Measurements from ENCODE around the gene WBP2.
"Not testable (repeated sequence)": the region's sequence is repeated elsewhere in the genome, so short reads cannot be mapped to it uniquely, and the experiment has no call there.

WBP2 gene

DNA sequence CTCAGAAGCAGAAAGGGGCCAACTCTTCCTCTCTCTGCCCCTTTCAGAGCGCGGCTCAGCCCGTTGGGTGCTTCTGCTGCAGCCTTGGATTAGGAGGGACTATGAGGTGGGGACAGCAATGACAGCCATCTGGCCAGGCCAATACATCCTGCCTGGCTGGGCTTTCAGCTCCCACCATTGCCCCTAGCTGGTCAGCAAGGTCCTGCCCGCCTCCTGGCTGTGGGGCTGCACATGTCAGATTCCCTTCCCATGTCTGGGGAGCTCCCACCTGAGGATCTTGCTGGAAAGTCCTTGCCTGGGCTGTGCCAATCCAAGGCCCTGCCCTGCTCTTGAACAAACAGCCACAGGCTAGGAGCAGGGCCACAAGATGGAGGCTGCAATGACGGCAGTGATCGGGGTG lies 33.3 kb upstream of the WBP2 start:
- no peak for DNase-seq

DNA sequence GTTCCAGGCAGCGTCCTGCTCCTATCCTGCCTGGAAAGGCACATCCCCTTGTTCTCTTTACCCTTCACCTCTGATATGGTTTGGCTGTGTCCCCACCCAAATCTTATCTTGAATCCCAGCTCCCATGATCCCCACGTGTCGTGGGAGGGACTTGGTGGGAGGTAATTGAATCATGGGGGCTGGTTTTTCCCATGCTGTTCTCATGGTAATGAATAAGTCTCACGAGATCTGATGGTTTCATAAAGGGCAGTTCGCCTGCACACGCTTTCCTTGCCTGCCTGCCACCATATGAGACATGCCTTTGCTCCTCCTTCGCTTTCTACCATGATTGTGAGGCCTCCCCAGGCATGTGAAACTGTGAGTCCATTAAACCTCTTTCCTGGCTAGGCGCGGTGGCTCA lies 30.7 kb upstream of the WBP2 start:
- DNase-seq, result not testable (repeated sequence)

DNA sequence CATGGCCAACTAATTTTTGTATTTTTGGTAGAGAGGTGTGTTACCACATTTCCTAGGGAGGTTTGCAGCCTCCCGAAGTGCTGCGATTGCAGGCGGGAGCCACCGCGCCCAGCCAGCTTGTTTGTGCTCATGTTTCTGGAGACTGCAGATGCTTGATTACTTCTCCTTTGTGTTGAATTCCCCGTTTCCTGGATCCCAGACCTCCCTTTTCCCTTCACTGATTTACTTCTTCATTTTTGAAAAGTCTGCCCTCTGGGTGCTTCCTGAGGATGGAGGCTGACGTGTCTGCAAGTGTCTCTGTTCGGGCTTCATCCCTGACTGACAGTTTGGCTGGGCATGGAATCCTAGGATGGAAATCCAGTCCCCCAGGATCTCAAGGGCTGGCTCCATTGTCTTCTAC lies 30.3 kb upstream of the WBP2 start:
- no peak for DNase-seq

DNA sequence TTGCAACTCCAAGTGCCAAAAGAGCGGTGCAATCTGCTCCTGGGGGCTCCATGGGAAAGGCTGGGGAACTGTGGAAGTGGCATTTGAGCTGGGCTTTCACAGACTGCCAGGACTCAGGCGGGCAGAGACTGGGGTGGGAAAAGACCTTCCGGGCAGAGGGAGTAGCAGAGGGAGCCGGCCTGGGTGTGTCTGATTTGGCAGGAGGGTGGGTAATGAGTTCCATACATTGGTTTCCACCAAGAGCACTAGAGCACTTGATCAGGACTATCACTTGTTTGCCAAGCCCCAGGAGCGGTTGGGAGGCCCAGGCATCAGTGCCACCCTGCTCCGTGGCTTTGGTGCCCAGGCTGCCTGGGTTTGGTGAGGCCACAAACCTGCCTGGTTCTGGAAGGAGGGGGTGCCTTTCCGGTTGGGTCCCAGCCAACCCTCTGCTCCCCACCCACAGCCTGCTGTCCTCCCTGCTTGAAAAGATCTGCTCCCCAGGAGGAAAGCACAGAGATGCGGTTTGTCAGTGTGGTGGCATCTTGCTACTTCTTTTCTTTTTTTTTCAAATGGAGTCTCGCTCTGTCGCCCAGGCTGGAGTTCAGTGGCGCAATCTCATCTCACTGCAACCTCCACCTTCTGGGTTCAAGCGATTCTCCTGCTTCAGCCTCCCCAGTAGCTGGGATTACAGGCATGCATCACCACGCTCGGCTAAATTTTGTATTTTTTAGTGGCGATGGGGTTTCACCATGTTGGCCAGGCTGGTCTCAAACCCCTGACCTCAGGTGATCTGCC lies 26.7 kb upstream of the WBP2 start:
- DNase-seq, result no peak

DNA sequence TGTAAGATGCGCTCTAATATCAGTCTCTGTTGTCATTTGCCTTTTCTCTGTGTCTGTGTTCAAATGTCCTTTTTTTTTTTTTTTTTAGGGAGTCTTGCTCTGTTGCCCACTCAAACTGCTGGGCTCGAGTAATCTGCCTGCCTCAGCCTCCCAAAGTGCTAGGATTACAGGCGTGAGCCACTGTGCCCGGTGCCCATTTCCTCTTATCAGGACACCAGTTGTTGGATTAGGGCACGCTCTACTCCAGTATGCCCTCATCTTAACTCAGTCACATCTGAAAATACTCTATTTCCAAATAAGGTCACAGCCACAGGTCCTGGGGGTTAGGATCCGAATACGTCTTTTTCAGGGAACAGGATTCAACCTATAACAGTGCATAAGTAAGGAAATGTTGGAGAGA lies 25.1 kb upstream of the WBP2 start:
- no peak for DNase-seq

DNA sequence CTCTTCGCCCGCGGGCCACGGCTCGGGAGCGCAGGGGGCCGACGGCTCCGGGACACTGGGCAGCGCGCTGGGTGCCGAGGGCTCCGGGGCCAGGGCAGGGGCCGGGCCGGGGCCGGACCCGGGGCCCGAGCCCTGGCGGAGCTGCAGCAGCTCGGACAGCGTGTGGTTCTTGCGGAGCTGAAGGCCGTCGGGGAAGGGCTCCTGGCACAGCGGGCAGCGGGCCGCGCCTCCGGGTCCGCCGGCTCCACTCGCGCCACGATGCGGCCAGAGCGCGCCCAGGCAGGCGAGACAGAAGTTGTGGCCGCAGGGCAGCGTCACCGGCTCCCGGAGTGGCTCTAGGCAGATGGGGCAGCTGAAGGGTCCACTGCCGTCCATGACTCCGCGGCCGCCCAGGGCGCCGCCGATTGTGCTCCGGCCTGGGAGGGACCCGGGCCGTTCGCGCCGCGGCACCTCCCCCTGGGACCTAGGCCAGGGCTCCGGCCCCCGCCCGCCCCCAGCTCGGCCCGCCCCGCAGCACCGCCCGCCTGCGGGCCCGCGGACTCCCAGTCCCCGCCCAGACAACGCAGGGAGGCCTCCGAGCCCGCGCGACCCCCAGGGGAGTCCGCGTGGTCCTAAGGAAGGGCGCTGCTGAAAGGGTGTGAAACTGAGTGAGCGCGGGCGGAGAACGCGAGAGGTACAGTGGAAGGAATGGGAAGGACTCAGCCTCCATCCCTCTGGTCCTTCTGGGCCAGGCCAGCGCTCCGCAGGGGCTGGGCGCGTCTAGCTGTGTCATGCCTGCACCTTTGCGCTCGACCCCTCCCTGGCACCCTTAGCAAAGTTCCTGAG lies 23.3 kb upstream of the WBP2 start, which contains the start of gene TRIM47:
Gene TRIM47 (minus strand): TSS at position 408 of the 825 bp plus-strand sequence. CDS start 33 bp downstream, at position 375.
- DNase-seq, result no peak

DNA sequence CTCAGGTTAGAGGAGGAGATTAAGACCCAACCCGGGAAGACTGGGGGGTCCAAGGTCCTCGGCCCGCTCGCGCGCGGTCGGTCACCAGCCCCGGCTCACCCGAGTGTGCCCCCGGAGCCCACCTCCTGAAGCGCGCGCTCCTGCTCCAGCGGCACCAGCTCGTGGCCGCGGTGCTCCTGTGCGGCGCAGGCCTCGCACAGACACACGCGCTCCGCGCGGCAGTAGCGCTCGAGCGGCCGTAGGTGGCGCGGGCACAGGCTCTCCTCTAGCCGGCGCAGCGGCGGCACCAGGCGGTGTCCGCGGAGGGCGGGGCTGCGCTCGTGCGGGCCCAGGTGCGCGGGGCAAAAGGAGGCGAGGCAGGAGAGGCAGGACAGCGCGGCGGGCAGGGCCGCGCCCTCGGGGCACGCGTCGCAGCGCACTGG lies 22.6 kb upstream of the WBP2 start:
- no peak for DNase-seq

DNA sequence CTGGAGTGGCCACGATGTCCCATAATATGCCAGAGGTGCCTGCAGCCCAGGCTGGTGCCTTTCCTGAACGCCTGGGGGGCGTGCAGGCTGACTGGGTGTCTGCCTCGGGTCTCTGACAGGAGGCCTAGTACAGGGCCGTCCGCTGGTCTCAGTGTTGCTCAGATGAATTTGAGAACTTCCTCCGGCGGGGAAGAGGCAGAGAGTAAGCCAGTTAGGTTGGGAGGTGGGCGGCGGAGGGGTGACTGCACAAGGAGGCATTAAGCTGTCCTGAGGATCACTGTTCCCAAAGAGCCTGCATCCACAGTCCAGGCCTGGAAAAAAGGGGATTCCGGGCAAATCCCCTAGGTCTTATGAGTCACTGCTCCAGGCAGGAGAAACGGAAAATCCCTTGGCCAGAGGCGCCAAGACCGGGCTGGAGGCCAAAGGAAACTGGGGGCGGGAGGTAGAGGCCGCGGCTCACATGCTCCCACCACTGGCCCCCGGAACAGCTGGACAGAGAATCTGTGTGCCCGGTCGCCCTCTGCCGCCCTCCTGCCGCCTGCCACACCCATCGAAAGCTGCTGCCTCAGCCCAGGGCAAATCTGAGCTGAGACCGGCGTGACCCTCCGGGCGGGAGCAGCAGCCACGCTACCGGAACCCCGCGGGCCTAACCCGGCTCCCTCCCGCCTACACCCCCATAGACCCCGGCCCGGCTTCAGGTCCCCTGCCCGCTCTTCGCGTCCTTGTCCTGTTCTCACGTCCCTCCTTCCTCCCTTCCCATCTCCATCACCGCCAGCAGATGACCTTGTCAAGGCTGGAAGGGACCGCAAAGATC lies 22.0 kb upstream of the WBP2 start:
- no peak for DNase-seq

DNA sequence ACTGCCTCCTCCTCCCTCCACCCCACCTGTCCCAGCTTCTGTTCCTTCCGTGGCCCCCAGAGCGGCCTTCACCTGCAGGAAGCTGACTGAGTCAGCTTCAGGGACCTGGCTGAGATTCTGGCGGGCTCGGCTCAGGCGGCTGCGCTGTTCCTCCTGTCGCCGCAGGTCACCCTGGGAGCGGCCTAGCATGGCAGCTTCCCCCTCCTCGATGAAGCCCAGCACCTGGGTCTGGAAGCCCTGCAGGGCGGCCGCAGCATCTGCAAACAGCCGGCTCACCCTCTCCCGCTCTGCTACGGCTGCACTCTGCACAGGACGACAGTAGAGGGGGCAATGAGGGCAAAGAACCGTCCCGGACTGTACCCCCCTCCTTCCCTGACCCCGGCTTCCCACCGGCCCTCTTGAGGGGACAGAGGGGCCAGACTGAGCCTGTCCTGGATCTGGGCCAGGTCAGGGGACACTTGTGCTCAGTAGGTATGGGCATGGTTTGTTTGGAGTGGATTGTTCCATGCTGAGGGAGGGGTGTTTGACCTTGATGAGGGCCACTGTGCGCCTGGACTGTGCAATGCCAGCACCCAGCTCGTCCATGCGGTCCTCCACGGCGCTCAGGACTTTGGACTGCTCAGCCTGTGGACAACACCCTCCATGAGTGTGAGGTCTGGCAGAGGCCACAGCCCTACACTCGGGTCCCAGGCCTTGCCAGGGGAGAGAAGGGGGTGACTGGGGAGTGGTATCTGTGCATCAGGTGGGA lies 21.2 kb upstream of the WBP2 start:
- no peak for DNase-seq

DNA sequence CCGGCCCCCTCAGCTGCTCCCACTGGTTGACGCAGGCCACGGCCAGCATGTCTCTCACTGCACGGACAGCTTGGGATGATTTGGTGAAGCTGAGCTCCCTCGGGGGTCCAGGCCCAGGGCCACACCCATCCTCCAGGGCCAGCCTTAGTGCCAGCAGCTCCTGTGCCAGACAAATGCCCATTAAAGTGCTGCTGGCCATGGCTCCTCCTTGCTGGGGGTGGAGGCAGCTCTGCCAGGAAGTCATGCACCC lies 20.7 kb upstream of the WBP2 start:
- no peak for DNase-seq

DNA sequence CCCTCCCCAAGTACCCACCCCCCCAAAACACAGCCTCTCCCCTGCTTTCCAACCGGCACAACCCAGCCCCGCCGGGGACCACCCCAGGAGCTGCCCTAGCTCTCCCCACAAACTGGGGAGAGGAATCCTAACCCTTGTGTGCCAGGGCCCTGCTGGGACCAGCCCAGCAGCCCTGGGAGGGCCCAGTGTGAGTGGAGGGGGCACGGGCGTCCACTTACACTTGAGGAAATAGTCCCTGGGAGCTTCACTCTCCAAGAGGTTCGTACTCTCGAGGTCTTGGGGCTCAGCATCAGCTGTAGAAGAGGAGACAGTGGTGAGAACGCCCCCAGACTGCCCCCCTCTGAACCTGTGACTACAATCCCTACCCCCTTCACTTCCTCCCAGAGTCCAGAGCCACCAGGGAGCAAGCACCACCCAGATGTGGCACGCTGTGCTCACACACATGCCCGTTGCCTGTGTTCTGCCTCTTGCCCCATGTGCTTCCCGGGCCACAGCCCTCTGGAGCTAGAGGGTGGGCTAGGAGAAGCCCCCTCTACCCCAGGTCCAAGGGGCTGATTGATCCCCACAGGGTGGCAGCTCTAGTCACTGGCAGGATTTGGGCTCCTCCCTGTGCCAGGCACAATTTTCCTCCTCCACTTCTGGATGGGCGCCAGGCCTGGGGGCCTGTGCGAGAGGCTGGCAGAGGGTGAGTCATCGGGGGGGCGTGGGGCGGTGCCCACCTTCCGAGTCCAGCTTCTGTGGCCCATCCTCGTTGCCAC lies 20.2 kb upstream of the WBP2 start:
- DNase-seq, result no peak

DNA sequence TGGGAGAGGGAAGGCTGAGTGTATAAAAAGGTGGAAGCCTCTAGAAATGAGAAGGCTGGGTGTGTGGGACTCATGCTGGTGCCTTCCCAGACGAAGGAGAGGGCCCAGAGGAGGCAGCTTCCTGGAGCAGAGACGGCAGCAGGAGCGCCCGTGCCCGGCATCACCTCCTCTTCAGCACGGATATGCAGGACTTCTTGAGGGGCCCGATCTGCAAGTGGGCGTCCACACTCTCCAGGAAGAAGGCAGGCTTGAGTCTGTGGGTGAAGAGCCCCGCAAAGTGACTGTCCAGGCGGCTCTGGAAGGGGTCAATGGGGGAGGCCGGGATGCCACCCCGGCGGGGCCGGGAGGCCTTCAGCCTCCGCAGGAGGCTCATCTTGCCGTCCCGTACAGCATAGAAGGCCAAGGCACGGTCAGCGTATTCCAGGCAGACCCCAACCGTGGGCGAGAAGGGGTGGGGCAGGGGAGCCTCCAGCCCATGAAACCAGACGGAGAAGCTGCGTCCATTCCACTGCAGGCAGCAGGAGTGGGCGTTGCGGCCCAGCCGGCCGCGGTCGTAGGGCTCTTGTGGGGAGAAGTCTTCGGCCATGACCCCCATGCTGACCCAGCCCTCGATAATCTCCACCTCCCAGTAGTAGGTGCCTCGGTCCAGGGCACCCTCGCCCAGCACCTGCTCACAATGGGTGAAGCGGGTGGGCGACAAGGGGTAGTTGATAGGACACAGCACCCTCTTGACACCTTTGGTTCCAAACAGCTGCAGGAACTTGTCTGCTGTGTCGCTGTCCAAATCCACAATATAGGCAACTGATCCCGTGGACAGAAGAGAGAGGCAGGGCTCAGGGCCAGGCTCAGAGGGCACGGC lies 19.4 kb upstream of the WBP2 start:
- no peak for DNase-seq

DNA sequence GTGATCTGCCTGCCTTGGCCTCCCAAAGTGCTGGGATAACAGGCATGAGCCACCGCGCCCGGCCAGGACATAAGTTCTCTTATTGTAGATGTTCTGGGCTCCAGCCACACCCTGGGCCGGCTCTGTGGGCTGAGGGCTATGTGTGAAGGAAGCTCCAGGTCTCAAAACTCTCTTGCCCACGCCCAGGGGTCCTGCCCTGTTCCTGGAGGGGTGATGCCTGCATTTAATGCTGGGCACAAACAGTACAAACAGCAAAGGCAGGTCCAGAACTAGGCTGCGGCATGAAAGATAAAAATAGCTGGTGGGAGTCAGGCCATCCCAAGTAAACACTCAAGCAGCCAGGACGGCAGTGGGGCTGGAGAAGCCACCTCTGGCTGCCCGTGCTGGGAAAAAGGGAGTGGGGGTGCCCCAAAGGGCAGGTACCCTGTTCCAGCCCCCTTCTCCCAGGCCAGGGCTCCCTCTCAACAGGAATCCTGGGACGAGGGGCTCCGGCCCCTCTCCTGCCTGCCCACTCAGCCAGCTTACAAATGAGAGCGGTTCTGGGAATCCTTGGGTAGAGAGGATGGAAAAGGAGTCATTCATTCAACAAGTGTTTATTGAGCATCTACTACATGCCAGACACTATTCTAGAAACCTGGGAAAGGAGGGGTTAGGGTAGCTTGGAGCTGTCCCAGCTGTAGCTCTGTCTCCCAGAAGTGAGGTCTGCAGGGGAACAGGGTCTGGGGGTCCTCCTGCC lies 18.6 kb upstream of the WBP2 start:
- DNase-seq, result no peak

DNA sequence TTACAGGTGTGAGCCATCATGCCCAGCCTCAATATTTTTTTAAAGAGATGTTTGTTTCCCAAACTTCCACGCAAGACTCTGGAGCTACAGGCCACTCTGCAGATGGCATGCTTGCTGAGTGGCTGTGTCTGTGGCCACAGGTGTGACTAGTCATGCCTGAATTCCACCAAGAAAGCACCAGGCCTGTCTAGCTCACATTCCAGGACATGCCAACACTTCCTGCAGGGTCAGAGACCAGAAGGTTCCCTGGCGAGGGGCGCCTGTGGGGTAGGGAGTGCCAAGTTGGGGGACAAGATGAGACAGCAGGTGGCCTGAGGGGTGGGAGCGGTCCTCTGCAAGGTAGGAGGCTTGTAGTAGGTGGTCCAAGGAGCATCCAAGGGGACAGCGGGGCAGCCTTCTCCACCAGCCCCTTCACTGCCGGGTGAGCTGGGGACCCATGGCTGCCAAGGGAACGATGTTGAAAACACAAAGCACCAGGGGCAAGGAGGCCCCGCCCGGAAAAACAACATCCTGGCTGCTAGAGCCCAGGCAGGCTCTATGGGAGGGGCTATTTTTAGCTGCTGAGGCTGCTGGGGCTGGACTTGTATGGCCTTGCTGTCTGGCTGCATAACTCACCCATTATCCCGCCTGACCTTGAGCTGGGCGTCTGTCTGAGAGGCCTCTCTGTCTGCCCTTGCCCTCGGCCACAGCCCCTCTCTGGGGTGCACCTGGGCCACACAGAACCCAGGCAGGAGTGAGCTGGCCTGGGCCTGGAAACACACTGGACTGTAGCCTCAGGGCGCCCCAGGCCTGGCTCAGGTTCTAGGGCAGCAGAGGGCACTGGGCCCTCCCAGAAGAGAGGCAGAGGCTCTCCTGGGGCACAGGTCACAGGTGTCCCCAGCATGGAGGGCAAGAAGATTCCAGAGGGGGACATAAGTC lies 17.6 kb upstream of the WBP2 start:
- DNase-seq, result no peak

DNA sequence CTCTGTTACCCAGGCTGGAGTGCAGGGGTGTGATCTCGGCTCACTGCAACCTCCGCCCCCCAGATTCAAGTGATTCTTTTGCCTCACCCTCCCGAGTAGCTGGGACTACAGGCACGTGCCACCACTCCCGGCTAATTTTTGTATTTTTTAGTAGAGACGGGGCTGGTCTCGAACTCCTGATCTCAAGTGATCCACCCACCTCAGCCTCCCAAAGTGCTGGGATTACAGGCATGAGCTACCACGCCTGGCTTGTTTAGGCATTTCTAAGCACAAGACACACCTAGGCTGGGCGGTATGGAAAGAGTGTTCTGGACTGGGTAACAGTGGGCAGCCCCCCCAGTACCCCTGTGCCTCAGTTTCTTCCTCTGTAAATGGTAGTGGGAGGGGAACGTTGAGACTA lies 15.1 kb upstream of the WBP2 start:
- not testable (repeated sequence) for DNase-seq

DNA sequence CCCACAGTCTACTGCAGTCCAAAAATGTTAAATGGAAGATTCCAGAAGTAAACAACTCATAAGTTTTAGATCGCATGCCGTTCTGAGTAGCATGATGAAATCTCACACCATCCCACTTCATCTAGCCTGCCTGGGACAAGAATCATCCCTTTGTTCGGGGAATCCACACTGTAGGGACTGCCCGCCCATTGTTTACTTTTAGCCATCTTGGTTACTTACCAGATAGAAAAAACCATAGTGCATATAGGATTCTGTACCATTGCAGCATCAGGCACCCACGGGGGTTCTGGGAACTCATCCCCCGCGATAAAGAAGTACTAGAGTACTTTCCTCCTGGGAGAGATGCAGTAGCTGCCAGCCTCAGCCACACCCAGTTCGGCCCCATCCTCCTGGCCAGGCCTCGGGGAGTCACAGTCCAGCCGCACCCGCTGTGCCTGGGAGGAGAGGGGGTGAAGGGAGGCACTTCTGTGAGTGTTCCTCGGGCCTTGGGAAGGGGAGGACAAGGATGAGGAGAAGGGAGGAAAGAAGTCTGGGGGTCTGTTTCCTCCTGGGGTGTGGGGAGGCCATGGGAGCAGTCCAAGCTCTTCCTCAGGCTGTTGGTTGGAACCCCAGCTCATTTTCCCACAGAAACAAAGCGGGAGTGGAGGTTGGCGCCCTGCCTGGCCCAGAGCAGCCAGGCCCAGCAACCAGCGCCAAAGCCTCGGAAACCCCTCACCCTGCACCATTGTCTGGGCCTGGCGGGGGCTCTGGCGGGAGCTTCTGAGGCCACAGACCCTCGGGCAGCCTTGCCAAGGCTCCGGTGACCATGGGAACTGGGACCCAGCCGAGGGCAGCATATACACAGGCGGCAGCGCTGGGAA lies 14.4 kb upstream of the WBP2 start:
- no peak for DNase-seq

DNA sequence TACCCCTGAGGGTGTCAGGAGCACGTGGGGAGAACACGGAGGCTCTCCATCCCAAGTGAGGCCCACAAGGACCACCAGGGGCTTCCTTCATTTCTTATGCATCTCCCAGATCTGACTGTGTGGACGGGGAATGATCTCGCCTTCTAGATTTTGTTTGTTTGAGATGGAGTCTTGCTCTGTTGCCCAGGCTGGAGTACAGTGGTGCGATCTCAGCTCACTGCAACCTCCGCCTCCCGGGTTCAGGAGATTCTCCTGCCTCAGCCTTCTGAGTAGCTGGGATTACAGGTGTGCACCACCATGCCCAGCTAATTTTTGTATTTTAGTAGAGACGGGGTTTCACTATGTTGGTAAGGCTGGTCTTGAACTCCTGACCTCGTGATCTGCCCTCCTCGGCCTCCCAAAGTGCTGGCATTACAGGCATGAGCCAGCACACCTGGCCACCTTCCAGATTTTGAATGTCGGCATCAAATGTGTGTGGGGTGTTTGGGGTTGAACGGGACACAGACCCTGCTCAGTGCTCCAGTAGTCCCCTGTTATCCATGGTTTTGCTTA lies 13.7 kb upstream of the WBP2 start:
- DNase-seq, result not testable (repeated sequence)
